HPDE6-E6E7 (cell line): ENCODE measurements around the gene LRRC32.
"Not testable (repeated sequence)": the region's sequence is repeated elsewhere in the genome, so short reads cannot be mapped to it uniquely, and the experiment has no call there.

Source experiments
- DNase-seq: peaks from one replicate; pipeline ENCODE4 v3.0.0; 2011; ENCODE audit warnings: missing footprints; ENCODE audit errors: extremely low spot score

The LRRC32 gene

DNA sequence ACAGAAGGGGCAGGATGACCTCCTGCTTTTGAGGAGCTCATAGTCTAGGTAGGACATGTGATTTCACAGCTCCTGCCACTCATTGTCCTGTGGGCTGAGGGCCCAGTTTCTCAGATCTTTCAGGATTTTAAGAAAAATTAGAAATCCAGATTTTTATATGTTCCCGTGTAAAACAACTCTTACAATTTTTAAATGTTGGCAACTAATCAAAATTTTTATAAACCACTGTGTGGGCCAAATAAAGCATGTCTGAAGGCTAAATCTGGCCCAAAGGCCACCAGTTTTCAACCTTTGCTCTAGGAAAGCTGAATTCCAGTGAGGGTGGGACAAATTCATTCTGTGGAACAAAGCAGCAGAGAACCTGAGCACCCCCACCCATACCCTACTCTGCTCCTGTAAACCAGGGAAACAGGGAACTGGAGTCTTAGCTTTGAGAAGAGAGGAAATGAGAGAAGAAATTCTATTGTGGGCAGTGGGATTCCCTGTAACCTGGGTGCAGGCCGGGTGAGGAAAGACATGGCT lies 20.6 kb downstream of the LRRC32 start:
- no peak for DNase-seq

DNA sequence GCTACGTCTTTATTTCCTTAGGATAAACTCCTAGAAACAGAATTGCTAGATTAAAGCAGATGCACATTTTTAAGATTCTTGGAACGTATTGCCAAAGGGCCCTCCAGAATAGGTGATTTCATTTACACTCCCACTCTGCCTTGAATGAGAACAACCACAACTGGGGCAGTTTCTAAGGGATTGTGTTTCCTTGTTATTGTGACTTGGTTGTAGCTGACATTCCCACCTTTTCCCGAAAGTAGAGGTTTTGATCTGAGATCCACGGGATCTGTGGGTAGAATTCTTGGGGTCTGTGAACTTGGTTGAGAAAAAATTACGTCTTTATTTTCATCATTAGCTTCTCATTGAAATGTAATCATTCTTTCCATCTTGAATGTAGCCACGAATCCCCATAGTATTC lies 21.5 kb downstream of the LRRC32 start:
- DNase-seq = no peak

DNA sequence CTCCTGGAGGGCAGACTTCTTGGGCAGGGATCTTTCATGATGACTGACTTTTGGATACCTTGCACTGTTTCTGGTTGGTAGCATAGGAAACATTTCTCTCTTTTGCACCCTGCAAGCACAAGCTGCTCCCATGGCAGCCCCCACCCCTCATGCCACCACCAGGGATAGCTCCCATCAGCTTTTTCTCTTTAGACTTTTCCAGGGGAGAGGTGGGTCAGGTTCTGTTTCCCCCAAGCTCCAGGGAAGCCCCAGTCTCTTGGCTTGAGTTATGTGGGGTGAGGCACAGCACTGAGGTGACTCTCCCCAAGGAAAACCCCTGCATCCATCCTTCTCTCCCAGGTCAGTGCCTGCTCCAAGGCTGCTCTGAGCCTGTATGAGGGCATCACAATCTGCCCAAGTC lies 22.5 kb downstream of the LRRC32 start:
- DNase-seq = no peak

DNA sequence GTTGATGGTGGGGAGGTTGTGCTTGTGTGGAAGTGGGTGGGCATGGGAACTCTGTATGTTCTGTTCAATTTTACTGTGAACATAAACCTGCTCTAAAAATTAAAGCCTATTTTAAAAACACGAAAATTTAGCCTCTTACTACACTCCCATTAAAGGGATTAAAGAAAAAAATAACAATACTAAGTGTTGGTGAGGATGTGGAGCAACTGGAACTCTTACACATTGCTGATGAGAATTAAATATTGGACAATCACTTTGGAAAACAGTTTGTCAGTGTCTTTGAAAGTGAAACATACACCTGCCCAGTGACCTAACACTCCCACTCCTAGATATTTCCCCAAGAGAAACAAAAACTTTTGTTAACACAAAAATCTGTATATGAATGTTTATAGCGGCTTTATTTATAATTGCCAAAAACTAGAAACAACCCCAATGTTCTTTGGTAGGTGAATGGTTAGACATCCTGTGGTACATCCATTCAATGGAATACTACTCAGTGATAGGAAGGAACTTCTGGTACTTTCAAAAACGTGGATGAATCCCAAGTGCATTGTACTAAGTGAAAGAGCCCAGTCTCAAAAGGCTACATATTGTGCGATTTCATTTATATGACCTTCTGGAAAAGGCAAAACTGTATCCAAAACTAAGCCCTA lies 23.5 kb downstream of the LRRC32 start:
- DNase-seq = no peak

DNA sequence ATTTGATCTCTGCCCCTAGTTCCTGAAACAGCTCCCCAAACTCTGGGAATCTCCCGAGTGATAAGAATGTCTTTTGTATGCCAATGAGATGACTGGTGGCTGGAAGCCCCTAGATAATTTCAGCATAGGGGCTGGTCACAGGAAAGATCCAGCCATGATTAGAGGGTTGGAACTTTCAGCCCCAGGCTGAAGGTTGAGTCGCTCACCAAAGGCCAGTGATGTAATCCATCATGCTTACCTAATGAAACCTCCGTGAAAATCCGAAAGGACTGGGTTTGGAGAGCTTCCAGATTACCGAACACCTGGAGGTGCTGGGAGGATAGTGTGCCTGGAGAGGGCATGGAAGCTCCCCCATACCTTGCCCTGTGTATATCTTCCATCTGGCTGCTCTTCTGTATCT lies 26.0 kb downstream of the LRRC32 start:
- no peak for DNase-seq

DNA sequence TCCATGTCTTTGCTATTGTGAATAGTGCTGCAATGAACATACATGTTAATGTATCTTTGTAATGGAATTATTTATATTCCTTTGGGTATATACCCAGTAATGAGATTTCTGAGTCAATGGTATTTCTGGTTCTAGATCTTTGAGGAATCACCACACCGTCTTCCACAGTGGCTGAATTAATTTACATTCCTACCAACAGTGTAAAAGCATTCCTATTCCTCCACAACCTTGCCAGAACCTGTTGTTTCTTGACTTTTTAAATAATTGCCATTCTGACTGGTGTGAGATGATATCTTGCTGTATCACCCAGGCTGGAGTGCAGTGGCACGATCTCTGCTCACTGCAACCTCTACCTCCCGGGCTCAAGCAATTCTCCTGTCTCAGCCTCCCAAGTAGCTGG lies 26.8 kb downstream of the LRRC32 start:
- DNase-seq = not testable (repeated sequence)

DNA sequence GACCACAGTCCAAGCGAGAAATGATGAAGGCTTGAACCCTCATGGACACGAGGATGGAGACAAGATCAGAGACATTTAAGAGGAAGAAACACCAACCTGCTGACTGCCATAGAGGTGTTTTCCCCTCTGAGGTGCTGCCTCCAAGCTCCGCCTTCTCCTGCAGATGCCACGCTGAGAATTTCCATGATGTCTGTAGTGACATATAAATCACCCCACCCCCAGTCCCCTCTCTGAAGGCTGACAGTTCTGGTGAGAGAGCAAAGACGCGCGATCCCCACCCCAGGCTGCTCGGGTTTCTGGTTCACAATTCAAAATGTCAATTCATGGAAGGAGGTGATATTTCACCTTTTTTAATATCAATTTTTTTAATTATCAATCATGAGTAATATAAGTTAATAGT lies 28.2 kb downstream of the LRRC32 start:
- DNase-seq = no peak

DNA sequence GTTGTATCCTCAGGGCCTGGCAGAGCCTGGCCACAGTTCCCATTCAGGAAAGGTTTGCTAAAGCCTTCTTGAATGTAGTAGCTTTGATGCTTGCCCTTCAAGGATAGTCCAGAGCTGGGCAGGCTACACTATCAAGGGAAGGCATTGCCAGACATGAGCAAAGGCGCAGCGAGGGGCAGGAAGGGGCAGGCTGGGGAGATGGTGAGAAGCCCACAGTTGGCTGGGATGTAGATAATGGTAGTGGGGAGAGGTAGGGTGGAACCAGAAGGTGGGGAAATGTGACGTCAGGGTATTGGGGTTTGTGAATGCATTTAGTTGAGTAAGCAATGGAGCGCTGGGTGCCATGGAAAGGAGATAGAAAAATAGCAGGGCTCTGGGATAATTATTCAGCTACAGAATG lies 28.6 kb downstream of the LRRC32 start:
- no peak for DNase-seq

DNA sequence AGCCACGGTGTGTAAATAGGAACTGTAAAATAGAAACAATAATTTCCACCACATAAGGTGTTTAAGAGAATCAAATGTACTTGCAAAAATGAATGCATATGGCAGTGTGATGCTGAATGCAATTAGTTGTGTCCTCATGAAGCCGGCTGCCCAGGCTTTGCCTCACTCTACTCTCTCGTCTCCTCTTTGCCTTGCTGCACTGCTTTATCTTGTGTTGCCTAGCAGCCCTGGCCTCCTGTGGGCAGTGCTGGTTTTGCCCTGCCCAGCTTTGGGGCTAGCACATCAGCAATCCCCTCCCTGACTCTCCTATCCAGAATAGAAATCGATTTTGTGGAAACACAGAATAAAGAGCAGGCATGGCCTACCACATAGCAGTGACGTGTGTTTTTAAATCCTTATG lies 30.0 kb downstream of the LRRC32 start:
- DNase-seq = no peak

DNA sequence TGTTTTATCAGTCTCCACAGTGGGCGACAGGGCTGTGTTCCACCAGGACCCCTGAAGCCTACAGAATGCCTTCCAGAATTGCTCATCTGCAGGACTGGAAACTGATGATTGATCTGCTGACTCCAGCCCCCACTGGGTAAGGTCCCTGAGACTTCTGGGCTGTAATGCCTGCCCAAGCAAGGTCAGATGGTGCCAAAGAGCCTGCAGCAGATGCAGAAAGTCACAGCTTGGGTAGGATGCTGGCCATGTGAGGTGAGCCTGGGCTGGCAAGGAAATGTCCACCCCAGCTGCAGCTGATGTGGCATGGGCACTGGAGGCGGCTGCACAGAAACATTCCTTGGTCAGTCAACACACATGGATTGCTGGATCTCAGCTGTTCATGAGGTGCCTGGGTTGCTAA lies 30.9 kb downstream of the LRRC32 start:
- DNase-seq = no peak

DNA sequence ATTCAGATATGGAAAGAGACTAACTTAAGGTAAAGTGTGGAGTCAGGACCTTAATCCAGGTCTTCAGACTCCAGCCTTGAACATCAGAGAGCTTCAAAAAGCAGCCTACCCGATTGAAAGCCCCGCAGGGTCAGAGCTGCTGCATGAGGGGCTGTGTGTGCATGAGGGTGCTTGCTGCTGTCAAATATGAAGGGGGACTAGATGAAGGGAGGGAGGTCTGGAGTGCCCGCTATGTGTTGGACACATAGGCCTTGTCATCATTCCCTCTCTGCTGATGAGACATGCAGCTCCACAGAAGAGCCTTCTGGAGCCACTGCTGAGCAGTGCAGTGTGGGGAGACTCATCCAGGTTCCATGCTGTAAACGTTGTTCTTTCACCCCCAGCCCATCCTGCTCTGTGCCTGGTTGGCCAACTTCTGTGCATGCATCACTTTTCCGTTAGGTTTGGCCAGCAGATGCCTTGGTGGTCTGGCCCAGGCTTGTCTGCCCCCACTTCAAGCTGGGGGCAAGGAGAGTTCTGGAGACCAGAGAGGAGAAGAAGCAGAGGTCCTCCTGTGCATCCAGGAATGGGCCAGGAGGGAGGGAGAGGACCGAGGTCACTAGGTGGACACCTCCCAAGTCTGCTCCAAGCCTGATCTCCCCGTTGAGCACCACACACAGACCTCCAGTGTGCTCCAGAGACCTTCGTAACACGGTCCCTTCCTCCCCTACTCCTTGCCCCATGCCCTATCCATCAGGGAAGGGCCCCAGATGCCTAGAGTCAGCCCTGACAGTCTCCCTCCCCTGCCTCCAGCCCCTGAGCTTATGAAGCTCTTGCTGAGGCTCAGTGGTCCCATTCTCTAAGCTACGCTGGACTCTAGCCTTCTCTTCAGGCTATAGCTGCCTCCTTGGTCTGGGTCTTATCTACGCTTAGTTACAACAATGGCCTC lies 32.0 kb downstream of the LRRC32 start:
- no peak for DNase-seq

DNA sequence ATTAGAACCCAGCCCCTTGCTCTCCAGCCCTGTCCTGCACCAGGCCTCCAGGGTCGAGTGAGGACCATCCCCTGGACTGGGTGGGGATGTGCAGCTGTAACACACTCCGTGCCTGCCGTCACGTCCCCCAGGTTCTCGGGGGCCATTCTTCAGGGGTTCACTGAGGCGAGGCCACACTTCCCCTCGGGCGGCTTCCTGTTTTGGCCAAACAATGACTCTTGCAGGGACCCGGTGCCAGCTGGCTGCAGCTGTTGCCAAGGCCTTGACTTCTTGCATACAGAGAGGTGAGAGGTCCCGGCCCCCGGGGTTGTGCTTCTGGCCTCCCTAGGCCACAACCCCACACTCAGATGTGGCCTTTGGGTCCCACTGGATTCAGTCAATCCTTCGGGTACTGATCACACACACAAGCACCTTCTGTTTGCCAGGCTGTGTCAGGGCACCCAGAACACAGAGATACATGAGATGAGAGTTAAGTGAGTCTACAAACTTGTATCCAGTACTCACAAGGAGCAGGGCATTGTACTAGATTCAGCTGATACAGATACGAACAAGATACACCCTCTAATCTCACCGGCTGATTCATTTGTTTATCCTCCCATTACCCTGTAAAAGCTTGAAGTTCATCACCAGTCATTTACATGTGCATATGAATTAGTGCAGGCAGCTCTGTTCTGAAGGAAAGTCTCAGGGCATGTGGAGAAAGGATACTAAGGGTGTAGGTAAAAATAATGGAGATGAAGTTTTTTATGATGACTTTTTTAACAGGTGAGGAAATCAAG lies 32.9 kb downstream of the LRRC32 start:
- no peak for DNase-seq

DNA sequence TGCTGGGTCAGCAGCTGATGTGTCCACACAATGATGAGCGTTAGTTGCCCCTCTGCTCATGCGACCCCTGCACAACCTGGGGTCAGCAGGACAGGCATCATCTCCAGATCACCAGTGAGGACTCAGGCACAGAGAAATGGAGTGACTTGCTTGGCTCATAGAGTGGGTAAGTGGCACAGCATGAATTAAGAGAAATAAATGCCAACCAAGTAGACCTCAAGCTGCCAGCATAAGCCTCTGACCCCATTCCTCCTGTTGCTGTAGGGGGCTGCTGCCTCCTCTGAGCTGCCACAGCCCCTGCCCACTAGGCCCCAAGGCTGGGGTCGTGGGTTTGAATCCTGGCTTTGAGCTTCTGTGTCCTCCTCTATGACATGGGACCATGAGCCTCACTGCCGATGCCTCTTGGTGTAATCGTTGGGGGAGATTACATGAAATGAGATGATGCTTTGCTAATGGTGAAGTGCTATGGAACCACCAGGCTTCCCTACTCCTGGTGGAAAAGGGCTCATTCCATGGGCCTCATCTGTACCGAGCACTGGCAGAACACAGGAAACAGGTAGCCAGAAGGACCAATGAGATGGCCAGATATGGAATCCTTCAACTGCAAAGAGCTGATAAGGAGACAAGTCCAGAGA lies 33.6 kb downstream of the LRRC32 start:
- no peak for DNase-seq

DNA sequence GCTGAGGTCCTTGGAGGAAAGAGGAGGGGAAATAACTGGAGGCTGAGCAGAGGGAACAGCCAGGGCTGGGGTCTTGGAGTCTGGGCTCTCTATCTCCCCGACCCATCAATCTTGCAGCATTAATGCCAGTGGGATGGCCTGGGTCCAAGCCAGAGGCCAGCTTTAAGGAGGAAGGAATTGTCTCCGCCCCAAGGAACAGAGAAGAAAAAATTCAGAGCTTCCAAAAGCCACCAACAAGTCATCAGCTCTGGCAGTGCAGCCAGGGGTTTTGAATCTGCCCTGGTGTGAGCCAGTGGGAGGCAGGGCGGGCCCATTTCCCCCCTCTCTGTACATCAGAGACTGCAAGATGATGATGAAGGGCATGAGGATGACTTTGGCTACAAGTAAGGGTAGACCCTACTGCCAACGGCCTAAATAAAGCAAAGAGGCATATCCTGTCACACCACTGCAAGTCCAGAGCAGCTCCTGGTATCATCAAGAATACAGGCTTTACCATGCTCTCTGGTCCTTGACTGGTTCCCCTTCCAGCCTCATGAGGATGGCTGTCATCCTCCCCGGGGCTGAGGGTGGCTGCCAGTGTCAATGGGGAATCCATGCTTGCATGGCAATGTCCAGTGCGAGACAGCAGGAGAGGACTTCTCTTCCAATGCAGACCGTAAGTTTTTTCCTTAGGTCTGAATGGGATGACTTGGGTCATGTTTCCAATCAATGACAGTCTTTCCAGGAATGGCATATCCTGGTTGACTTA lies 34.4 kb downstream of the LRRC32 start:
- DNase-seq = no peak

DNA sequence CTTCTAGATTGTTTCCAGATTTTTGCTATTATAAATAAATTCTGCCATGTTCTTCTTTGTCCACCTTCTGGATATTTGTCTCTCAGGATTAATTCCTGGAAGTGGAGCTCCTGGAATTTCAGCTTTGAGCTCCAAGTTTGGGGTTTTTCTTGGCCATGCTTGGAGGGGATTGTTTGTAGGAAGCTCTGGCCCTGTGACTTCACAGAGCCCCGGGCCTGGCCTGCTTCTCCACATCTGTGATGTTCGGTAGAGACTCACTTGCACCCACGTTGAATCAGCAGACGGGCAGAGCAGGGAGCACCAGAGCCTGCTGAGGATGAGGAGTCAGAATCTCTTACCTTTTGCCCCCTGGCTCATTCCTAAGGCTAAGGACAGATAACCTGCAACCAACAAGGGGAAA lies 35.7 kb downstream of the LRRC32 start:
- no peak for DNase-seq

DNA sequence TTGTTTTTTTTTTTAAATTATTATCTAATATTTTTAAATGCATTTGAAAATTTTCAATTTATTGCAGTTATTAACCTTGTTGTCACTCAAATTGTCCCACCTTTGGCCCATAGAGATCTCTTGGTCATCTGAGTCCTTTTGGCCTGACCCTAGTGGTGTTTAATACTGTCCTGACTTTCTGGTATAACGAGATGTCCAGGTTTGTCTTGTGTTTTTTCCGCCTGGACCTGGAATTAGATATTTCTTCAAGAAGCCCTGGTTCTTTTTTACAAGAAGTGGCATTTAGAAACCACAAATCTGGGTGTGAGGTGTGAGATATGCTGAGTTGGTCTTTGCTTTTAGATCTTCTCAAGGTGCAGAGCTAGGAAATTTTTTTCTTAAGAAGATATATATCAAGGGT lies 38.1 kb downstream of the LRRC32 start:
- no peak for DNase-seq

DNA sequence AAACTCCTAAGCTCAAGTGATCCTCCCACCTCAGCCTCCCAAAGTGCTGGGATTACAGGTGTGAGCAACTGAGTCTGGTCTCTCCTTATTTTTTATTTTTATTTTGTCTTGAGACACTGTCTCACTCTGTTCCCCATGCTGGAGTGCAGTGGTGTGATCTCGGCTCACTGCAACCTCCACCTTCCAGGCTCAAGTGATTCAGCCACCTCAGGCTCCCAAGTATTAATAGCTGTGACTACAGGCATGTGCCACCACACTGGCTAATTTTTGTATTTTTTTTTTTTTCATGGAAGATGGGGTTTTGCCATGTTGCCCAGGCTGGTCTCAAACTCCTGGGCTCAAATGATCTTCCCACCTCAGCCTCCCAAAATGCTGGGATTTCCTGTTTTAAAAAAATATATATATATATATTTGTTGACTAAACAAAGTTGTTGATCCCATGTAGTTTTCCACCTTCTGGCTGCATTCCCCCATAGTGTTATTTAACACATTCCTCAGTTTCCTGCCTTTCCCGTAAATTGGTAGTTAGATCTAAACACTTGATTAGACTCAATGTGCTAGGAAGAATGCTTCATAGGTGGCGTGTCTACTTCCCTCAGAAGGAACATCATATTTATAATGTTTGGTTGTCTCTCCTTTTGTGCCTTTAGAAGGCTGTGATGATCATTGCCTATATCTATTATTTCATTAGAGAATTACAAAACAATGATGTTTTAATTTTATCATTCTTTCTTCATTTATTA lies 38.8 kb downstream of the LRRC32 start:
- no peak for DNase-seq

DNA sequence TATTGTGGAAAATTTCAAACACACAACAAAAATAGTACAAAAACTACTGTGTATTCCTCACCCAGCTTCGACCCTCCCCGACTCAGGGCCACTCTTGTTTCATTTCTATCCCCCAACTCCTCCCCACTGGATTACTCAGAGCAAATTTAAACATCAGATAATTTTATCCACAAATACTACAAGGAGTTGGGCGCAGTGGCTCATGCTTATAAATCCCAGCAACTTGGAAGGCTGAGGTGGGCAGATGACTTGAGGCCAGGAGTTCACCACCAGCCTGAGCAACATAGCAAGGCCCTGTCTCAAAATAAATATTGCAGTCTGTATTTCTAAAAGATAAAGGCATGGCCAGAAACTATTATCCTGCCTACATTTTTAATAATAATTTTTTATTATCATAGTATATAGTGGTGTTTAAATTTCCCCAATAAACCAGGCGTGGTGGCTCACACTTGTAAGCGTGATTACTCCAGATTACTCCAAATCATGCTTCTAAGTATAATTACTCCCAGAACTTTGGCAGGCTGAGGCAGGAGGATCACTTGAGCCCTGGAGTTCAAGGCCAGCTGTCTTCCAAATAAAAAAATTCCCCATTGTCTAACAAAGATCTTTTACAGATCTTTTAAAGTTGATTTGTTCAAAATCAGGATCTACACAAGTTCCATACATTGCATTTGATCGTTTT lies 39.8 kb downstream of the LRRC32 start:
- DNase-seq = no peak

DNA sequence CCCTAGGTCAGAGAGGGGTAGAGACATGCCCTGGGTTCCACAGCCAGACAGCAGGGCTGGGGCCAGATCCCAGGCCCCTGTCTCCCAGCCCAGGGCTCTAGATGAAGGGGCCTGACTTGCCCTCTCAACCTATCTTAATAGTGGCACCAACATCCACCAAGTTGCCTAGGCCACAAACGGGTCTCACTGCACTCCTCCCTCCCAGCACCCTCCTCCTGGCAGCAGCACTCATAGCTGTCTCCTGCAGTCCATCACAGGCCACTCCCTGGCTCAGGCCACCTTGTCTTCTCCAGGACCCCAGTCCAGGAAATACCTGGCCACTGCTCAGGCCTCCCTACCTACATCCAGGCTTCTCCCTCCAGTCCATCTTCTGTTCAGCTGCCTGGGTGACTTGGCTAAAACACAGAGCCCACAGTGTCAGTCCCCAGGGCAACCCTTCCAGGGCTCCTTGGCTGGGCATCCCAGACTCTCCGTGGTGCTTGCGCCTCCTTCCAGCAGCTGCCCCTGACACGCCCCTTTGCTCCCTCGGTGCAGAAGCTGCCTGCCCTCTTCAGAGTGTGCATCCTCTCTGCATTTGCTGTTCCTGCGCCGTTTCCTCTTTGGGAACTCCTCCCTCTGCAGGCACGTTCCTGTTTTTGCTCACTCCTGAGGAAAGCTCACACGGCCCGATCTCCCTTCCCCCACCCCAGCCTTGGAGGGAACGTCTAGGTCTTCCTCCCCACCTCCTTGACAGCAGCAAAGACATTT lies 40.5 kb downstream of the LRRC32 start:
- no peak for DNase-seq
